KOPT-K1 (cell line): ENCODE measurements around the gene NKAIN2.

Experiments
- H3K27ac ChIP-seq: fragments of 200-600 bp; sonication (generic); 2 replicates; pipeline ENCODE4 v1.5.1; 2016; ENCODE audit warnings: antibody characterized with exemption, mild to moderate bottlenecking, low read depth, low read length; ENCODE audit not compliant: poor library complexity, severe bottlenecking
- H3K36me3 ChIP-seq: fragments of 200-600 bp; sonication (generic); 2 replicates; pipeline ENCODE4 v1.5.1; 2017; ENCODE audit warnings: antibody characterized with exemption, mild to moderate bottlenecking, low read length, moderate library complexity; ENCODE audit not compliant: insufficient read depth
- H3K9me3 ChIP-seq: fragments of 200-600 bp; sonication (generic); 2 replicates; pipeline ENCODE4 v1.5.1; 2017; ENCODE audit warnings: antibody characterized with exemption, low read length, mild to moderate bottlenecking; ENCODE audit not compliant: insufficient read depth, poor library complexity, severe bottlenecking

The NKAIN2 gene

DNA sequence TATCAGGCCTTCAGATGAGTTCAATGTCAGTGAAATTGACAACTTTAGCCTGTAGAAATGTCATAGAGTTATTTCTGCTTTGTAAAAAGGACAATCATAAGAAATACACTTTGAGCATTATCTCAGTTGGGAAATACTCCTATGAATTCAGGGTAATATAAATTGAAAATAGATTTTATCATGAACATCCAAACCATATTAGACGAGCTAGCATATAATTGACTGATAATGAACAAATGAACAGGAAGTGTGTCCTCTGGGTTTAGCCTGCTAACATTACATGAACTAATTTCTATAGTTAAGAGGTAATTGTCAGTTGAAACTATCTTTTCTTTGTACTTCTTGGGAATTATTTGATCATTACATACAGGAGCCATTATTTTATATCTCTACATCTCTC, 689.6 kb downstream of the NKAIN2 start:
- Histone ChIP-seq H3K36me3 (no peaks in the 10 kb centered on the region), H3K9me3 (no peaks in the 10 kb centered on the region), H3K27ac (no peak overlapping the region)

DNA sequence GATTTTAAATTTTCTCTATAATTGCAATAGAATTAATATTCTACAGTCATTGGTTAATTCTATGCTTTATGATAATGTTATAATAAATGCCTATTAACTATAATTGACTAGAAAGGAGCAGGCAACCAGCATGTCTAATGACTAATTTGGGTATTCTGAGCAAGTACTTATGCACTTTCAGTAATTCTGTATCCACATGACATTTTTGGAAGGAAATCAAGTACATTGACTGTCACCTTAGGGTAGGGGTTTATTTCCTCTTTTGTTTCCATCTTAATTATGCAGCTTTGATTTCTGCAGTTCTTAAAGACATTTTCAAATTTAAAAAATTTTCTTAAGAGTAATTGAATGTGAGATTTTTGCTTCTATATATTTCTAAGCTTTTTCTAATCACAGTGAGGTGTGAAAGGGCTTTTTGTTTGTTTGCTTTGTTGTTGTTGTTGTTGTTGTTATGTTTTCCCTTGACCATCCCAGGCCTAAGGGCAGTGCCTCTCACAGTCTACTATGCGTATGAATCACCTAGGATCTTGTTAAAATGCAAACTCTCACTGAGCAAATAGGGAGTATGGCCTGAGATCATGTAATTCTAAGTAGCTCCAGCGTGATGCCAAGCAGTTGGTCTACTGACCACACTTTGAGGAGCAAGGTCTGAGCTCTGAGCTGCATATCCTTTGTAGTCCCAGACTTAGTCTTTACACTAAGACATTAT, 691.4 kb downstream of the NKAIN2 start:
- Histone ChIP-seq H3K9me3 (no peaks in the 10 kb centered on the region), H3K27ac (no peak overlapping the region), H3K36me3 (no peaks in the 10 kb centered on the region)

DNA sequence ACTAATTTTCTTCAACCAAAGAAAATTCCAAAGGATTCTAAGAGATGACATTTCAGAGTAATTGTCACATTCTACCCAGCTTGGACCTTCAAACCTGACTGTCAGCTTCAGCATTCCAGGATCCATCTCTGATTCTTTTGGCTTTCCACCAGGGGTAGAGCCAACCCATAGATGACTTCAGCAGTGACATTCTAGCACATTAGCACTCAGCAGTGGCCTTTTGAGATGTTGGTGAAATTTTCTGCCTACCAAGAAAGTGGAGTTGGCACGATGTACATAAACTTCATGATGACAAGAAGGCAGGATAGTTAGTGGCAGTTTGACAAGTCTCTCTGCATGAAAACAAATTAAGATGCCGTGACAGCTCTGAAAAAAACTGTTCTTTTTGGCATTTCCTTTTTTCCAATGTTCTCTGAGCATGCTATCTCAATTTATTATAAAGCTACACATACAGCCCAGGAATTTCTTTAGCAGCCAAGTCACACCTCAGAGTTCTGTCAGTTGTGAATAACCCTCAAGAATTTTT, 692.1 kb downstream of the NKAIN2 start:
- Histone ChIP-seq H3K9me3 (no peaks in the 10 kb centered on the region), H3K36me3 (no peaks in the 10 kb centered on the region), H3K27ac (no peak overlapping the region)

DNA sequence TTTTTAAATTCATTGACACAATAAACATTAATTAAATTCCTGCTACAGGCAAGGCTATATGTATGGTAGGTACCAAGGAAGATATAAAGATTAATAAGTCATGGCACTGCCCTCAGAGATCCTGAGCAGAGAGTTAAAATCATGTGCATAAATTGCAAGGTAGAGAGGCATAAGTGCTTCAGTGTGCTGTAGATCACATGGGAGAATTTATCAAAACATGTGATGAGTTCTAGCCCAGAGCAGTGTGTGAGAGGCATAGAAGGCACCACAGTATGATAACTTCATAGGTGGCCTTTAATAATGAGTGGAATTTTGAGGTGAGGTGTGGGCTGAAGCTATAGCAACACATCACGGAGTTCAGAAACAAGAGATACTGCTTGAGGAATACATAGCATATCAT, 692.7 kb downstream of the NKAIN2 start:
- Histone ChIP-seq H3K36me3 (no peaks in the 10 kb centered on the region), H3K27ac (no peak overlapping the region), H3K9me3 (no peaks in the 10 kb centered on the region)

DNA sequence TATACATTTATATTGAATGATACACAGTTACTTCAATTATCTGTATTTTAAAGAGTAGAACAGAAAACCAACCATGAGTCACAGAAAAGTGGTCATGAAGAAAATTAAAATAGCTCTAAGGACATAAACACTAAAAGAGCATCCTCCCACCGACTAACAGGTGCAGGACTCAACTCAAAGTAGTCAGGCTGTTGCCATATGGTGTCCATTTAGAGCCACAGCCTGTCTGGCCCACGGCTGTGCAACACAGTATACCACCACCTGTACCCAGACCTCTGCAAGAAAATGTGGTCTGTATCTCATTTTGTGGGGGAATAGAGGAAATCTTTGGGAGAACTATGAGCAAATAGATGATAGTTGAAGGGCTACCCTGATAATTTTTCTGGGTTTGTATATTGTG, 708.8 kb downstream of the NKAIN2 start:
- H3K9me3 ChIP-seq = no peaks in the 10 kb centered on the region
- no peak overlapping the region for H3K27ac ChIP-seq
- H3K36me3 ChIP-seq = no peaks in the 10 kb centered on the region

DNA sequence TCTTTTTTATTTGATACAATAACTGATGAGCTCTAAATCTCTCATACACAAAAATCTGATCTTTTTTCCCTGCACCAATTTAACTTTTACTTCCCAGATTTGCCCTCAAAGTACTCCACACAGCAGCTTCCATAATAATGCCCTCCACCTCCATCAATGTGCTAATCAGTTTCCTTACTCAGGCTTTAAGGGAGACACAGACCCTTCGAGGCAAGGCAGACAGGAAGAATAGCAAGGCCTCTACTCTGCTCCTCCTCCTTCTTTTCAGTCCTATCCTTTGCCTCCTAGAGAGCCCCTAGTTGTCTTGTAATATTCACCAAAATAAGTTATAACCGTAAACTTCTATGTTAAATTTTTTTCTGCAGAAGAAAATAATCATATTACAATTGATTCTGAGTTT, 713.7 kb downstream of the NKAIN2 start:
- H3K36me3 ChIP-seq = no peaks in the 10 kb centered on the region
- H3K27ac ChIP-seq = no peak overlapping the region
- no peaks in the 10 kb centered on the region for H3K9me3 ChIP-seq

DNA sequence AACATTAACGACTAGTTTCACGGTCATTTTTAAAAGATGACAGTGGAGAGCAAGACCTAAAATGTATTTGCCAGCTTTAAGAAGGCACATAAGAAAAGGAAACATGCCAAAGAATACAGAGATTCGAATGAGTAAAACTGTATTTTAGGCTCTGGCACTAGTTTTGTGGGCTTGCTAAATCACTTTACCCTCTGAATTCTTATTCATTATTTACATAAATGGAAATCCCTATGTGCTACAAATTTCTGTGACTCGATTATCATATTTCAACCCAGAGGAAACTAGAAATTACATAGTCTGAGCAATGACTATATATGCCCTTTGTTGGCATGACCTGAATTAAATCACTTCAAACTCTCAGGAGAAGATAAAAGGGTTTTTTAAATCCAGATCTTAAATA, 716.8 kb downstream of the NKAIN2 start:
- no peaks in the 10 kb centered on the region for H3K36me3 ChIP-seq
- no peak overlapping the region for H3K27ac ChIP-seq
- no peaks in the 10 kb centered on the region for H3K9me3 ChIP-seq

DNA sequence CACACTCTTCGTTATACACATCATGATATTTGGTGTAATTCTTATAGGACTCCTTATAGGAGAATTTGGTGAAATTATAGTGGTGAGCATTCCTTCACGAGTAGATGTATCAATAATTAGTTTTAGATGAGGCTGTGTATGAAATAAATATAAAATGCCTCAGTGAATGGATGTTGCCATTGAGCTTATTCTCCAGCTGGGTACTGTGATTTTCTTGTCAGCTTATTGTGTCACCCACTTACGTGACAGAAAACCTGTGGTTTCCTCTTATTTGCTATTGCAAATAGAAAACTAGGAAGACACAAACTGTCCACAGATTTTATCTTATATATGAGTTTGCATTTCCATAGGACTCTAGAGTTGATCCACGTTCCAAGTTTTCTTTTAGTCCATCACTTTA, 718.7 kb downstream of the NKAIN2 start:
- H3K36me3 ChIP-seq = no peaks in the 10 kb centered on the region
- H3K27ac ChIP-seq = no peak overlapping the region
- no peaks in the 10 kb centered on the region for H3K9me3 ChIP-seq

DNA sequence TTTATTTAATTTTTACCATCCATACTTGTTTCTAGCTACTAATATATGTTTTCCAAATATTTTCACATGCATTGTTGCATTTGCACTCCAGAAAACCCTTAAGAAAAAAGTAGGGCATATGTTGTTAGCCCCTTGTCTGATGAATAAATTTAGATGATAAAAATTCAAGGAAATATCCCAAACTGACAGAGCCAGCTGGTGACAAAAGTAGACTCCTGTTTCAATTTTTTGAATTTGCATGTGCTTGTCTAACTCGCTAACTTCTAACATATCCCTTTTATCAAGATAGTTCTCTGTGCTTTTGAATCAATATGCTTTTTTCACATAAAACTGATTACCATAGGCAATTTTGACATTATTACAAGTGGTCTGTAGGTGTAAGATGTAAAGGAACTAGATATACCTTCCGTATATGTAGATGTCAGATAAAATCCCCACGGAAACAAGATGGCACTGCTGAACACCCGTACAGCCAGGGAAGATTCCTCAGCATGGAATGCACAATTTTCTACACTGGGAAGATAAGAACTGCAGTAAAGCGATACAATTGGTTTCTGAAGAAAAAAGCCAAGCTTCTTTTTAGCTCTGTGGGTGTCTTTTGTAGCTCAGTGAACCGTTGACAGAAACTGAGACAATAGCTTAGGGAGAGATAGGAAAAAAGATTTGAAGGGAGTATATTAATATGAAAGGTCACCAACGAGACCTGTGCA, 721.0 kb downstream of the NKAIN2 start:
- no peak overlapping the region for H3K27ac ChIP-seq
- H3K36me3 ChIP-seq = no peaks in the 10 kb centered on the region
- no peaks in the 10 kb centered on the region for H3K9me3 ChIP-seq

DNA sequence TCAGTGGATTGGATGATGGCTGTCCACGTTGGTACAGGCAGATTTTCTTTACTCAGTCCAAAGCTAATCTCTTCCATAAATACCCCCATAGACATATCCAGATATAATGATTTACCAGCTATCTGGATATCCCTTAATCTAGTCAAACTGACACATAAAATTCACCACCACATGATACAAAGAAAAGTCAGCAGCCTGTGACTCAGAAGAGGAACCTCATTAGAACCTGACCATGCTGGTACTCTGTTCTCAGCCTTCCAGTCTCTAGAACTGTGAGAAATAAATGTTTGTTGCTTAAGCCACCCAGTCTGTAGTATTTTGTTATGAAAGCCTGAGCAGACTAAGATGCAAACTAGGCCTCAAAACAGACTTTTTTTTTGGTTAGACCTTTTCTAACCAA, 727.3 kb downstream of the NKAIN2 start:
- H3K27ac ChIP-seq = no peak overlapping the region
- no peaks in the 10 kb centered on the region for H3K36me3 ChIP-seq
- H3K9me3 ChIP-seq = no peaks in the 10 kb centered on the region

DNA sequence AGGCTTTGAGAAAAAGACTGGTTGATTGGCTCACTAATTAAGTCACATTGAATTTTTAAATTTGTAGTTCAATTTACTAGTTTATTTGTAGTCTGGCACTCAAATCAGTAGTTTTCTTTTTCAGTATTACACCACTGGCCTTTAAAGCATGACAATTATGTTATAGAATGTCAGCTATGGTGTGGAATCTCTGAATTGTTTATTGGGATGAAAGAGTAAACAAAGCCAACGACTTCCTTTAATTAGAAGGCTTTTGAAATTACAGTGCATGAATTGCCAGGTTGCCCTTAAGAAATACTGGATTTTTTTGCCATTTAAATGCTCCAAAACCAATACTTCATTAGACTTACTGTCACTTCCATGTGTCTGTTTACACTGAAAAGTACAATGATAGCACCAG, 731.6 kb downstream of the NKAIN2 start:
- H3K36me3 ChIP-seq = no peaks in the 10 kb centered on the region
- no peak overlapping the region for H3K27ac ChIP-seq
- H3K9me3 ChIP-seq = no peaks in the 10 kb centered on the region

DNA sequence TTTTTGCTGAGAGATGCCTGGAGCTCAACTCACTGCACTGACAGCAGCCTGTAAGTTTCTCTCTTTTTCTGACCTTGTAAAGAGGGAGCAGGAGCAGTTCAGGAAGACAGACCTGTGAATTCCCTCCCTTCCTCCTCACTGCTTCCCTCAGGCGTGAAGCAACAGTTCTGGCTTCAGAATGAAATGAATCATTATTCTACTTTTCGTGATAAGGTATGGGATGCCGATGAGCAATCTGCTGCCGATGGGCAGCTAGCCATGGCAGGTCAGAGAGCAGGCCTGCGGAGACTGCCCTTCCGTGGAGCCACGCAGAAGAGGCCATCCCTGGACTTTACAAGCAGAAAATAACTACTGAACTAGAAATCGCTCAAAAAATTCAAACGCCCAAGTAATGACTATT, 732.1 kb downstream of the NKAIN2 start:
- H3K27ac ChIP-seq = no peak overlapping the region
- no peaks in the 10 kb centered on the region for H3K36me3 ChIP-seq
- no peaks in the 10 kb centered on the region for H3K9me3 ChIP-seq

DNA sequence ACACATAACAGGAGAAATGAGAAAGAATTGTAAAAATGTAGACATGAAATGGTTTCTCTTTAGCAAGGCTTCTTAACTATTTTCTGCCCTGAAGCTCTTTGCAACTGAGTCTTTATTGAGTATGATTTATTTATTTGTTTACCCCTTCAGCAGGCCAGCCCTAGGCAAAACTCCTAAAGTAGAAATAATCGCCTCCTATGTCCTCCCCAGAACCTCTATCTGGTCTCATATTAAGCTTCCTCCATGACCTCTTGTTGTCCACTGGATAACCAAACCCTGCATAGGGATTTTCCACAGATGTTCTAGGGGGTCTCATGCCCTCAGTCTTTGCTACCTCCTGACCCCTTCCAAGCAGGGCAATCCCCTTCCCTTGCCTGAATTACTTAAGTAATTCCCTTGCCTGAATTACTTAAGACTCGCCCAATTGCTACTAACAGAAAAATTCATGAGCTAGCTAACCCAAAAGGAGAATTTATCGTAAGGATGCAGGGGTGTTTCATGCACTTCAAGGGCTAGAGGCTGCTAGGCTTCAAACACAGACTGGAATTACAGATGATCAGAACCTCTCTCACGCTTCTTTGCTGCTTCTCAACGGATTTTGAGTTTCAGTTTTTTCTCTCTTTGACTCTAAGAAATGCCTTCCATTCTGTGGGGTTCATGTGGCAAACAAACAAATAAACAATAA, 732.6 kb downstream of the NKAIN2 start:
- H3K36me3 ChIP-seq = no peaks in the 10 kb centered on the region
- H3K9me3 ChIP-seq = no peaks in the 10 kb centered on the region
- no peak overlapping the region for H3K27ac ChIP-seq

DNA sequence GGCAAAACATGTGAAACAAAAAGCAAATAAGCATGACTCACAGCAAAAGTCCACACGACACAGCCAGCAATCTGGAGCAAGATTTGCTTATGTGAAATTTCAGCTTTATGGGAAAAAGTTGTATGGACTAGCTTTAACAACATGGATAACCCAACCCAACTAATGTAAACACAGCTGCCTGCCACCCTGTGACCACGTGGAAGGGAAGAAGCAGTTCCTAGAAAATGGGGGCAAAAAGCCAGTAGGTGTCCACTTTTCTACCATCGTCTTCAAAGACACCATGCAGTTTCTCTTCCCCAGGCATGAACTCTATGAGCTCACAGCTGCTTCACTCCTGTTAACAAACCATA, 733.2 kb downstream of the NKAIN2 start:
- no peaks in the 10 kb centered on the region for H3K36me3 ChIP-seq
- H3K27ac ChIP-seq = no peak overlapping the region
- H3K9me3 ChIP-seq = no peaks in the 10 kb centered on the region

DNA sequence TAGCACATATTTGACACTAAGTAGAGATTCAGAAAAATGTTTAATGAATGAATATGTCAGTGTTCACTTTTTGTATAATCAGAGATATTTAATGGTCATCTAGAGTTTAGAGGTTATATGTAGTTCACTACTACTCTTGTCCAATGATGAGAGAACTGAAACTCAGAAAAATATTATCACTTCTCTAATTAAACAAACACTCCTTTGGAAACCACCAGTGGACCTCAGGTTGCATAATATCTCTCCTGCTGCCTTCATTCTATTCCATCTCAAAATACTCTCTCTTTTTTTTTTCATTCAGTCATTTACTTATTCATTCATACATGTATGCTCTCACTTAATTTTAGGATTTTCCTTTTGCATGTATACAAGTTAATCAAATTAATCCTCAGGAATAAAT, 735.4 kb downstream of the NKAIN2 start:
- no peaks in the 10 kb centered on the region for H3K36me3 ChIP-seq
- no peak overlapping the region for H3K27ac ChIP-seq
- no peaks in the 10 kb centered on the region for H3K9me3 ChIP-seq
